AG09309 (cell line): ENCODE results near the gene MYH10.

Experiments used
- DNase-seq: peaks from one replicate; pipeline ENCODE4 v3.0.0-alpha.2; 2010; ENCODE audit warnings: low read depth
- H3K4me3 ChIP-seq: 2 replicates; pipeline ENCODE4 v1.5.1; 2011; ENCODE audit warnings: mild to moderate bottlenecking, low read depth, low read length, moderate library complexity; ENCODE audit not compliant: control insufficient read depth
- CTCF ChIP-seq: IDR thresholded peaks from 2 replicates; pipeline ENCODE4 v1.5.1; 2011; ENCODE audit warnings: mild to moderate bottlenecking, low read depth, low read length, inconsistent platforms; ENCODE audit not compliant: insufficient read depth, control insufficient read depth; ENCODE audit errors: missing control alignments

MYH10 gene

DNA sequence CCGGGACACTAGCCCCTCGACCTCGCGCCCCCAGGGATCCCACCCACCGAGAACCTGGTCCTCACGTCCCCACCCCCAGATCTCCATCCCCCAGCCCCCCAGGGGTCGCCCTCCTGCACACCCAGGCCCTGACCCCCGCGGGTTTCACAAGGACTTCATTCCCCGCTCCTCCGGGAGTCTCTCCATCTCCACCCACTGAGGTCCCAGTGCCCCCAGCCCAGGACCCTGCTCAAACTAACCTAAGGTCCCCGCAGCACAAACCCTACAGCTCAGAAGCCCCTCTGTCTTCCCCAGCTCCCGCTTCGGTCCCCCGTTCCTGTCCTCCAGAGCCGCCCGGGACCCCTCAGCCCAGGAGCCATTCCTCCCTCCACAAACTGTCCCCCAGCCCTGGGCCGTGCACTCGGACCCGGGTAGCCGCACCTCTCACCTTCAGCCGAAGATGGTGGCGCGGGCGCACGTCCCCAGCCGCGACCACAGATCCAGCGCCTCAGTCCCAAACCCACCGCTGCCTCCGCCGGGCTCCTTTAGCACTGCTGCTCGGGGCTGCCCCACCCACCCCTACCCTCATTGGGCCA, at the start of gene MYH10:
MYH10 (minus strand) TSS at position 499 of the 575 bp plus-strand sequence. CDS start 7,479 bp downstream, outside the sequence.
- H3K4me3 ChIP-seq = peak within 1 kb of the TSS; percentile 71
- DNase-seq = no peak
- peak; percentile 14 for TF ChIP-seq CTCF

- TF ChIP-seq CTCF = no peak
- H3K4me3 ChIP-seq = no peak overlapping the region
- DNase-seq = no peak
Measured at GRCh38 chr17:8679126-8679525, 48.6 kb upstream of the MYH10 start.

- no peak for DNase-seq
- H3K4me3 ChIP-seq = no peak overlapping the region
- TF ChIP-seq CTCF = no peak
Measured at GRCh38 chr17:8675306-8675705, 44.8 kb upstream of the MYH10 start.

- no peak overlapping the region for H3K4me3 ChIP-seq
- TF ChIP-seq CTCF = no peak
- DNase-seq = no peak
Measured at GRCh38 chr17:8674344-8675305, 44.1 kb upstream of the MYH10 start.

DNA sequence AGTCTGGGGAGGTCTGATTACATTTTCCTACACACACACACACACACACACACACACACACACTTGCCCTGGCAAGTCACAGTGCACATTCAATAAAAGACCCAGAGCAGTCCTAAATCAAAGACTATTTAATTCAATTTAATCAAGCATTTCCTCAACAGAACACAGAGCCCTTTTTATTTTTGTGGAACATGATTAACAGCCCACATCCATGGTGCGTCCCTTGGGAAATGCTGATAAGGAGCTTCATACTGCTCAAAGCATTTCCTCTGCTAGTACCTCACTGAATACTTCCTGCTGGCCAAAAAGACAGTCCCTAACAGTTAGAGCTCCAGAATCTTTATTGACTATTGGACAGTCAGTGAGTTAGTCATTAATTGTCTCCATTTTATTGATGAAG, 43.1 kb upstream of the MYH10 start:
- no peak for TF ChIP-seq CTCF
- peak; percentile 16 for DNase-seq
- H3K4me3 ChIP-seq = no peak overlapping the region

- no peak overlapping the region for H3K4me3 ChIP-seq
- no peak for DNase-seq
- TF ChIP-seq CTCF = no peak
Measured at GRCh38 chr17:8672326-8672725, 41.8 kb upstream of the MYH10 start.
